GM19025 (cell line): ENCODE data around the gene CACNA1A.
"Not testable (repeated sequence)": the region's sequence is repeated elsewhere in the genome, so short reads cannot be mapped to it uniquely, and the experiment has no call there.

Experiments
- ATAC-seq: cut with Tn5 transposase; IDR thresholded peaks from one replicate; pipeline ENCODE4 v1.9.1; 2021; ENCODE audit warnings: mild to moderate bottlenecking, low read depth, moderate library complexity; ENCODE audit not compliant: unreplicated experiment

CACNA1A gene

GRCh38 chr19:13173139-13173737 is 333.0 kb downstream of the CACNA1A start:
- no peak for ATAC-seq

GRCh38 chr19:13172346-13173138 is 333.7 kb downstream of the CACNA1A start:
- ATAC-seq: no peak

- ATAC-seq: no peak
These were observed 335.1 kb downstream of the CACNA1A start for GRCh38 chr19:13171146-13171545.

- no peak for ATAC-seq
These were observed 336.5 kb downstream of the CACNA1A start for GRCh38 chr19:13169769-13170168.

- ATAC-seq: not testable (repeated sequence)
These were observed 340.1 kb downstream of the CACNA1A start for GRCh38 chr19:13166151-13166550.

GRCh38 chr19:13165162-13165997 is 340.9 kb downstream of the CACNA1A start:
- ATAC-seq: no peak

GRCh38 chr19:13164343-13165161 is 341.7 kb downstream of the CACNA1A start:
- no peak for ATAC-seq

- no peak for ATAC-seq
These were observed 342.5 kb downstream of the CACNA1A start for GRCh38 chr19:13163609-13164342.

GRCh38 chr19:13162724-13163608 is 343.3 kb downstream of the CACNA1A start:
- no peak for ATAC-seq

GRCh38 chr19:13160557-13160956 is 345.7 kb downstream of the CACNA1A start:
- no peak for ATAC-seq

- no peak for ATAC-seq
These were observed 346.6 kb downstream of the CACNA1A start for GRCh38 chr19:13159713-13160112.
